ENCODE data around the gene PGLYRP1.
A peak's percentile ranks its signal among the peaks of the same experiment; 100 is the strongest.

Gene PGLYRP1

DNA sequence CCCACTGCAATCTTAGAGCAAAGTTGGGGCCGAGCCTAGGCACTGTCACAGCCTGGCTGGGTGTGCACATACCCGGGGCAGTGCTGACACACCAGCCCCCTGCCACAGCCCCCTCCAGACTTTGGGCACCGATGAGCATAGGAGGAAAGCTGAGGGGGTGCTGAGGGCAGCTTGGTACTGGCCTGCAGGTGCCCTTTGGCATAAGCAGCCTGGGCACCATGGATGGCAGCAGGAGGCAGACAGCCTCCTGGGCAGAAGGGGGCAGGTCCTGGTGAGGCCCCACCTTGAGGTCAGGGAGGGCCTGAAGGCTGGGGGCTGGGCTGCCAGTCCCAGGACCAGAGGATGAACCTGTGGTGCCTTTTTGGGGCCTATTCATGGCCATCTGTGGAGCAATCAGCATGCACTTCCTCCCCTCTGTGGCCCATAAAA lies 9.8 kb upstream of the PGLYRP1 start:
- no peak for DNase-seq (ENCODE audit: low read depth in 2 of 2)

- no peak for DNase-seq (ENCODE audit: low read depth in 2 of 2)
These were observed 9.1 kb upstream of the PGLYRP1 start for GRCh38 chr19:46031781-46032596.

DNA sequence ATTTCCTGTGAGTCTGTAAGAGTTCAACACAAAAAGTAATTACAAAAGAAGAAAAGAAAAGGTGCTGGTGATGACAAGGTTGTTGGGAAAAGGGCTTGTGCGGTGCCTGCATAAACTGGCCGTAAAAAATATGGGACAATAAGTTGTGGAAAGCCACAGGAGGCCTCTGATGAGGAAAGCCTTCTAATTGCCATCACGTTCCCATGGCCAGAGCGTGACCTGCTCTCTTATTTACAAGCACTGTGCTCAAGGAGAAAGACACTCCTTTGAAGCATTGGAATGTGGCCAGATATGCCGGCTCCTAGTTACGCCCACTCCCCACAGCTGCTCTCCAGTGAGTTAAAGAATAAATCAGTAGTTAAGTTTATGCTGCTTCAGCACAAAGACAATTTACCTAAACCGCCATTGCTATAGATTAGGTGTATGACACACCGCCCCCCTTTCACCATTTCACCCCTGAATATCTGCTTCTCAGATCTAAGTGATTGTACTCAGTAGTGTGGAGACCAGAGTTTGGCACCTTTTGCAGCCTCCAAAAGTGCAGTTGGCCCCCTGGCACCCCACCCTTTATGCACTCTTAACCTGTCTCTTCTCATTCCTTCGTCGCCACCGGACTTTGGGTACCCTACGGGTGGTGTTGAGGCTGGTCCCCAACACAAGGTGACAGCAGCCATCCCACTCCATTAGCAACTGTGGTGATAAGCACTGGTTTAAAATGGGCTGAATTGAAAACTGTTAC lies 8.1 kb upstream of the PGLYRP1 start:
- DNase-seq (ENCODE audit: low read depth in 2 of 2) = no peak

GRCh38 chr19:46025835-46026234 lies 3.0 kb upstream of the PGLYRP1 start:
- no peak for DNase-seq (ENCODE audit: low read depth in 2 of 2)

GRCh38 chr19:46023311-46023779 lies 492 bp upstream of the PGLYRP1 start:
- no peak for DNase-seq (ENCODE audit: low read depth in 2 of 2)

DNA sequence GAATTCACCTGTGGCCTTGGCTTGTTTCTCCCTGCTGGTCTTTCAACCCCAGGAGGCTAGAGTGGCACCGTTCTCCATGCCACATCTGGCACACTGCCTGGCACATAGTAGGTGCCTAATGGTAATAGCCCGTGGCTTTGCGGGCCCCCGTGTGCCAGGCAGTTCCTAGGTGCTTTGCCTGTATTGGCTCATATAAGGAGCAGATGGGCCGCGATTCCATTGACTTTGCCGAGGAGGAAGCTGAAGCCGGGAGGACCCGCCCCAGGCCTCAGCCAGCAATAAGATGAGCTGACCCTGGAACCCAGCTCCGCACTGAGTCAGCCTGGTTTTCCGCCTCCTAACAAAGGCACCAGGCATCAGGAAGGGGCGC lies 807 bp downstream of the PGLYRP1 start:
- no peak for DNase-seq (ENCODE audit: low read depth in 2 of 2)

DNA sequence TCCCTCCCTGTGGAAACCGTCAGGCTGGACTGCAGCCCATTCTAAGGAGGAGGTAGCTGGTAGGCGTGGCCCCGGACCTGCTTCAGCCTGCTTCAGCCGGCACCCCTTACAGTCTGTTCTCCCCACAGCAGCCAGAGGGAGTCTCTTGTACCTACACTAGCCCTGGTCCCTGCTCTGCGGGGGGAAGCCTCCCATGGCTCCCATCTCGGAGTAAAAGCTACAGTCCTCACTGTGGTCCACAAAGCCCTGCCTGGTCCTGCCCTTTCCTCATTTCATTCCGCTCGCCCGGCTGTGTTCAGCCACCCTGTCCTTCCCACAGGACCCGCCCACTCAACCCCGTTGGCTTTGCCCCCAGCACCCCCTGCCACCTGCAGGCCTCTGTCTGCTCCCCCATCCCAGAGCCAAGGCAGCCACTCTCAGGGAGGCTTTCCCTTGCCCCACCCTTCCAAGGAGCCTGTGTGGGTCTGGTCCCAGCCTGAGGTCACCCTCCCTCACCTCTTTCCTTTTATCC lies 1.3 kb downstream of the PGLYRP1 start:
- DNase-seq (ENCODE audit: low read depth in 2 of 2) = no peak

- no peak for DNase-seq (ENCODE audit: low read depth in 2 of 2)
These were observed 2.1 kb downstream of the PGLYRP1 start for GRCh38 chr19:46020819-46021125.

- DNase-seq (ENCODE audit: low read depth in 2 of 2) = no peak
These were observed 3.6 kb downstream of the PGLYRP1 start for GRCh38 chr19:46019270-46019669.

GRCh38 chr19:46018729-46019251 lies 4.1 kb downstream of the PGLYRP1 start:
- DNase-seq (ENCODE audit: low read depth in 2 of 2) = no peak

GRCh38 chr19:46017874-46018675 lies 4.8 kb downstream of the PGLYRP1 start:
- DNase-seq (ENCODE audit: low read depth in 2 of 2) = no peak

DNA sequence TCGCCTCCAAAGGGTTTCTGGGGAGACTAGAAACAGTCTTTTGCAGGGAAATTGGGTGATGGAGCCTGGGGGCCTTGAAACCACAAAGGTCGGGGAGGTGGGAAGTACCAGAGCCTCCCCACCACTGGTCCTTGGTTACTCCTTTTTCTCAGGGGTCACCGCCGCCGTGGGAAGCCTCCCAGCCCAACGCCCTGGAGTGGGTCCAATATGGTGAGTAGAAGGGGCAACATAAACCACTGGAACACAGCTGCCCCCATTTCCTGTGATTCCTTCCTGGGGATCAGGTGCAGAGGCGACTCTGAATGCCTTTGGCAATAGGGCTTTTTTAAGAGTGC lies 5.8 kb downstream of the PGLYRP1 start:
- no peak for DNase-seq (ENCODE audit: low read depth in 2 of 2)

GRCh38 chr19:46016426-46017094 lies 6.3 kb downstream of the PGLYRP1 start:
- DNase-seq (ENCODE audit: low read depth in 2 of 2) = peak; percentile 54 to 60

DNA sequence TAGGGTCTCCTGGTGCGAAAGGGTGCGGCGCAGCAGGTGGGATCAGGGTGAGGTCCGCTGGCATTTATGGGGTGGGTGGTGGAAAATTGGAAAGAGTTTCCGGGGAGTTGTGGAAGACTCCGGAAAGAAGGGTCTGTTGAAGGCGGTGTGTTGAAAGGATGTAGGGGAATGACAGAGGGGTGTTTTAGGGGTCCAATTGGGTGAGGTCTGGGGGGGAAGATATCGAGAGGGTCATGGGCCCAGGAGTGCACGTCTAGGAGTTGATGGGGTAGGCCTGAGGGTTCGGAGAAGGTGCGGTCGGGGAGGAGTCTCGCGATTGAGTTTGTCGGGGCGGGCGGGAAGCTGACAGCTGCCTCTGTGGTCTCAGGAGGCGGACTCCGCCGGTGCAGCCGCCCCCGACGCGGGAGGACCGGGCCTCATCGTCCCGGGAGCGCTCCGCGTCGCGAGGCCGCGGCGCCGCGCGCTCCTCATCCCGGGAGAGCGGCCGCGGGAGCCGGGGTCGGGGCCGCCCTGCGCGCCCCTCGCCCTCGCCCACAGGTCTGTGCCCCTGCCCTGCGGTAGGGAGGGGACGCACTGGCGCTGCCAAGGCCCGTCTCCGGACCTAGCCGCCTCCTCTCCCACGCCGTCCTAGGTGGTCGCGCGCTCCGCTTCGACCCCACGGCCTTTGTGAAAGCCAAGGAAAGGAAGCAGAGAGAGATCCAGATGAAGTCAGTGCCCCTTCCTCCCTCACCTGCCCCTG lies 7.0 kb downstream of the PGLYRP1 start:
- peak in 1 of 2 donors; percentile 23 for DNase-seq (ENCODE audit: low read depth in 2 of 2)

GRCh38 chr19:46014941-46015686 lies 7.7 kb downstream of the PGLYRP1 start:
- peak in 1 of 2 donors; percentile 29 for DNase-seq (ENCODE audit: low read depth in 2 of 2)

GRCh38 chr19:46014534-46014933 lies 8.3 kb downstream of the PGLYRP1 start:
- DNase-seq (ENCODE audit: low read depth in 2 of 2) = no peak

GRCh38 chr19:46009530-46010510 lies 13.0 kb downstream of the PGLYRP1 start:
- DNase-seq (ENCODE audit: low read depth in 2 of 2) = peak in 1 of 2 donors; percentile 27

GRCh38 chr19:46006411-46006810 lies 16.4 kb downstream of the PGLYRP1 start:
- no peak for DNase-seq (ENCODE audit: low read depth in 2 of 2)
